OCI-LY1 (cell line): Measurements from ENCODE around the gene PDE3A.

ENCODE experiments used
- EZH2 ChIP-seq: fragments of 200-600 bp; sonication (generic), shearing (Covaris generic); IDR thresholded peaks from 2 replicates; pipeline ENCODE4 v1.8.0; 2017; ENCODE audit warnings: borderline replicate concordance, mixed run types, mild to moderate bottlenecking, antibody characterized with exemption, low read length, moderate library complexity, mixed read lengths
- TF ChIP-seq, protein P1 (sequence below): fragments of 200-600 bp; sonication (generic), shearing (Covaris generic); IDR thresholded peaks from 2 replicates; pipeline ENCODE4 v1.5.1; 2017; ENCODE audit warnings: mild to moderate bottlenecking, antibody characterized with exemption, low read length, moderate library complexity, mixed read lengths

DNA sequence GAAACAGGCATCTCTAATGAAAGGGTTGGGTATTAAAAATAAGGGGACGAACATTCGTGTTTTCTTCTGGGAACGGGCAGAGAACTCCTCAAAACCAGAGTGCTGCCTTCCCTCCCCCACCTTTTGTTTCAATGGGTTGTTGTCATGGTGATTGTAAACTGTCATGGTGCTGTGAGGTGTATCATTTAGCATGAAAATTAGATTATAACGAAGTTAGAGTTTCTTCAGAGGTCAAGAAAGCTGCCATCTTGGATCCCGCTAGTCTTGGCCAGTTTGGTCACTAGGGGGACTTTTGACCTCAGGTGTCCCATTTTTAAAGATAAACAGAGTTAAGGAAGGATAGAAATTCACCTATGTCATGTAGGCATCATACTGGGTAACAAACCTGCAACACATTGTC is 123.0 kb downstream of the PDE3A start:
- TF ChIP-seq, protein P1, sequence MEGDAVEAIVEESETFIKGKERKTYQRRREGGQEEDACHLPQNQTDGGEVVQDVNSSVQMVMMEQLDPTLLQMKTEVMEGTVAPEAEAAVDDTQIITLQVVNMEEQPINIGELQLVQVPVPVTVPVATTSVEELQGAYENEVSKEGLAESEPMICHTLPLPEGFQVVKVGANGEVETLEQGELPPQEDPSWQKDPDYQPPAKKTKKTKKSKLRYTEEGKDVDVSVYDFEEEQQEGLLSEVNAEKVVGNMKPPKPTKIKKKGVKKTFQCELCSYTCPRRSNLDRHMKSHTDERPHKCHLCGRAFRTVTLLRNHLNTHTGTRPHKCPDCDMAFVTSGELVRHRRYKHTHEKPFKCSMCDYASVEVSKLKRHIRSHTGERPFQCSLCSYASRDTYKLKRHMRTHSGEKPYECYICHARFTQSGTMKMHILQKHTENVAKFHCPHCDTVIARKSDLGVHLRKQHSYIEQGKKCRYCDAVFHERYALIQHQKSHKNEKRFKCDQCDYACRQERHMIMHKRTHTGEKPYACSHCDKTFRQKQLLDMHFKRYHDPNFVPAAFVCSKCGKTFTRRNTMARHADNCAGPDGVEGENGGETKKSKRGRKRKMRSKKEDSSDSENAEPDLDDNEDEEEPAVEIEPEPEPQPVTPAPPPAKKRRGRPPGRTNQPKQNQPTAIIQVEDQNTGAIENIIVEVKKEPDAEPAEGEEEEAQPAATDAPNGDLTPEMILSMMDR = no peak
- TF ChIP-seq EZH2 = no peak
